CD4-positive, alpha-beta memory T cell (primary cell): ENCODE data around the gene PCP4L1. TPM values are rescaled to one million over a fixed set of nuclear protein-coding genes. Genes with fewer than 3 reads are reported as not detected.

Experiments
- CTCF ChIA-PET: fragments of 350-600 bp; sonication (Branson Sonifier 250); formaldehyde crosslinking; loops from one replicate; lab custom pipeline; 2021; ENCODE audit warnings: inconsistent platforms; ENCODE audit not compliant: partially characterized antibody; lab: Charles Lee
- POLR2A ChIA-PET: fragments of 350-600 bp; sonication (Branson Sonifier 250); formaldehyde crosslinking; loops from one replicate; lab custom pipeline; 2021; ENCODE audit not compliant: partially characterized antibody; lab: Charles Lee
- DNase-seq, 5 donors: peaks; one replicate each; pipeline versions ENCODE4 v3.0.0 to v3.0.0-alpha.2; 2020 to 2022; ENCODE audit warnings: mixed read lengths in 1 of 5
- H3K27ac ChIP-seq: one replicate; pipeline ENCODE4 v1.7.0; 2013; ENCODE audit warnings: low read depth, low read length
- H3K27me3 ChIP-seq: 2 replicates; pipeline ENCODE4 v1.7.0; 2013; ENCODE audit warnings: mild to moderate bottlenecking, low read length, moderate library complexity; ENCODE audit not compliant: insufficient read depth
- H3K36me3 ChIP-seq: 2 replicates; pipeline ENCODE4 v1.7.0; 2013; ENCODE audit warnings: mild to moderate bottlenecking, low read length, moderate library complexity; ENCODE audit not compliant: insufficient read depth
- H3K4me1 ChIP-seq: 2 replicates; pipeline ENCODE4 v1.7.0; 2013; ENCODE audit warnings: mild to moderate bottlenecking, low read length, moderate library complexity; ENCODE audit not compliant: insufficient read depth
- H3K4me3 ChIP-seq, 2 donors: one replicate each; pipeline ENCODE4 v1.7.0; 2013; ENCODE audit warnings: low read length in 2 of 2, mild to moderate bottlenecking in 1 of 2
- H3K9me3 ChIP-seq, 2 donors: one replicate each; pipeline ENCODE4 v1.7.0; 2013; ENCODE audit warnings: low read length in 2 of 2, control low read depth in 1 of 2; ENCODE audit not compliant: control insufficient read depth in 1 of 2
- H3K27ac Mint-ChIP-seq, 7 donors: one replicate each; pipeline ENCODE4 v1.8.0; 2020 to 2021; ENCODE audit warnings: mixed read lengths in 7 of 7, mild to moderate bottlenecking in 6 of 7, inconsistent platforms in 3 of 7, moderate library complexity in 3 of 7
- H3K27me3 Mint-ChIP-seq, 2 donors: one replicate each; pipeline ENCODE4 v1.8.0; 2020 to 2021; ENCODE audit warnings: mixed read lengths in 2 of 2
- H3K36me3 Mint-ChIP-seq, 2 donors: one replicate each; pipeline ENCODE4 v1.8.0; 2020 to 2021; ENCODE audit warnings: mixed read lengths in 2 of 2, inconsistent platforms in 1 of 2, mild to moderate bottlenecking in 1 of 2
- H3K4me1 Mint-ChIP-seq, 4 donors: one replicate each; pipeline ENCODE4 v1.8.0; 2020 to 2021; ENCODE audit warnings: mixed read lengths in 4 of 4, mild to moderate bottlenecking in 1 of 4
- H3K4me3 Mint-ChIP-seq, 8 donors: one replicate each; pipeline ENCODE4 v1.8.0; 2020 to 2021; ENCODE audit warnings: mixed read lengths in 8 of 8, mild to moderate bottlenecking in 7 of 8, moderate library complexity in 6 of 8, inconsistent platforms in 3 of 8
- H3K9me3 Mint-ChIP-seq, 8 donors: one replicate each; pipeline ENCODE4 v1.8.0; 2020 to 2021; ENCODE audit warnings: mixed read lengths in 8 of 8, mild to moderate bottlenecking in 5 of 8, inconsistent platforms in 3 of 8, moderate library complexity in 1 of 8
- intact Hi-C: fragments of 100-400 bp; cut with micrococcal nuclease; formaldehyde crosslinking; loops from one replicate; pipeline ENCODE4 v1.15.1; 2023
- polyA plus RNA-seq, 2 donors: library from polyadenylated mRNA; unstranded; fragments of 300-500 nt; fragmentation: Illumina TruSeq; gene quantifications; one replicate each; pipeline ENCODE4 v1.2.3, GENCODE V29; 2021
- total RNA-seq, 2 experiments: library from RNA; stranded (reverse); gene quantifications; one replicate each; pipeline ENCODE4 v1.2.3, GENCODE V29; 2021

The PCP4L1 gene
- total and polyA plus RNA-seq, 4 experiments from 2014 or later: not detected

GRCh38 chr1:161299347-161299746, 40.8 kb downstream of the PCP4L1 start:
- Histone ChIP-seq H3K36me3 (no peaks in the 10 kb centered on the region), H3K4me3 (no peak overlapping the region), H3K27ac (no peak overlapping the region), H3K27me3 (no peaks in the 10 kb centered on the region), H3K9me3 (no peaks in the 10 kb centered on the region), H3K4me1 (peaks cover 10% of the 10 kb centered on the region)
- H3K36me3 Mint-ChIP-seq: peaks cover 4 to 6% of the 10 kb centered on the region in 2 donors
- CTCF ChIA-PET: no interaction called here
- no peak overlapping the region for H3K27ac Mint-ChIP-seq
- no peaks in the 10 kb centered on the region for H3K27me3 Mint-ChIP-seq
- peaks cover 3 to 17% (median 10%) of the 10 kb centered on the region in 4 donors for H3K4me1 Mint-ChIP-seq
- no peaks in the 10 kb centered on the region for H3K9me3 Mint-ChIP-seq
- no peak for DNase-seq
- POLR2A ChIA-PET: no interaction called here
- no peak overlapping the region for H3K4me3 Mint-ChIP-seq
- intact Hi-C loops: no loop called here

- intact Hi-C loops: no loop called here
- no peak overlapping the region for H3K27ac ChIP-seq
- no peak for DNase-seq
Measured at GRCh38 chr1:161300478-161300877, 41.9 kb downstream of the PCP4L1 start.

GRCh38 chr1:161304927-161305866, 46.7 kb downstream of the PCP4L1 start:
- DNase-seq: peak in 1 of 5 donors; percentile 48
- no peaks in the 10 kb centered on the region for H3K9me3 ChIP-seq

More at GRCh38 chr1:161300478-161300877, 41.9 kb downstream of the PCP4L1 start:
- Mint-ChIP-seq H3K36me3 (peaks cover 6 to 7% of the 10 kb centered on the region in 2 donors), H3K4me1 (peaks cover 12 to 28% (median 18%) of the 10 kb centered on the region in 4 donors), H3K27ac (peak overlapping the region in 2 of 7 donors; percentile 52 to 71), H3K27me3 (no peaks in the 10 kb centered on the region), H3K9me3 (no peaks in the 10 kb centered on the region), H3K4me3 (no peak overlapping the region)
- ChIA-PET POLR2A (no interaction called here), CTCF (interaction anchor here (4.1 kb wide), 1 partner anchor 9 kb away, joined by 25 read pairs; no protein-coding TSS in a partner anchor)
- Histone ChIP-seq H3K4me3 (no peak overlapping the region), H3K9me3 (no peaks in the 10 kb centered on the region), H3K4me1 (peaks cover 21% of the 10 kb centered on the region), H3K27me3 (no peaks in the 10 kb centered on the region), H3K36me3 (no peaks in the 10 kb centered on the region)

GRCh38 chr1:161305867-161306519, 47.4 kb downstream of the PCP4L1 start:
- POLR2A ChIA-PET: interaction anchor here (0.7 to 5.9 kb wide), 19 partner anchors 8 to 260 kb away, joined by 3 to 61 read pairs (median 5); partner anchors contain the start of genes ARHGAP30, B4GALT3, NDUFS2 and PCP4L1
- no peaks in the 10 kb centered on the region for H3K9me3 ChIP-seq
- DNase-seq: peak; percentile 89 to 92 (median 90)
- peaks cover 29% of the 10 kb centered on the region for H3K4me1 ChIP-seq
- no peaks in the 10 kb centered on the region for H3K36me3 ChIP-seq
- intact Hi-C loops: loop anchor here (1.0 to 2.0 kb wide), 4 partner anchors 8 to 103 kb away; partner anchors contain the start of genes NDUFS2 and SDHC
- Mint-ChIP-seq H3K4me3 (peak overlapping the region; percentile 89 to 100 (median 97)), H3K36me3 (peaks cover 4 to 9% of the 10 kb centered on the region in 2 donors), H3K9me3 (no peaks in the 10 kb centered on the region), H3K27ac (peak overlapping the region; percentile 91 to 99 (median 96)), H3K4me1 (peaks cover 17 to 41% (median 29%) of the 10 kb centered on the region in 4 donors), H3K27me3 (no peaks in the 10 kb centered on the region)
- H3K4me3 ChIP-seq: peak overlapping the region; percentile 48 to 86
- H3K27ac ChIP-seq: peak overlapping the region; percentile 77
- H3K27me3 ChIP-seq: no peaks in the 10 kb centered on the region
- CTCF ChIA-PET: interaction anchor here (0.8 to 4.5 kb wide), 15 partner anchors 9 to 140 kb away, joined by 4 to 42 read pairs (median 8); partner anchors contain the start of genes NDUFS2, PPOX, SDHC and TOMM40L

More at GRCh38 chr1:161304927-161305866, 46.7 kb downstream of the PCP4L1 start:
- Histone ChIP-seq H3K36me3 (no peaks in the 10 kb centered on the region), H3K27me3 (no peaks in the 10 kb centered on the region), H3K4me1 (peaks cover 29% of the 10 kb centered on the region), H3K27ac (peak overlapping the region; percentile 77), H3K4me3 (peak overlapping the region; percentile 48 to 86)
- Mint-ChIP-seq H3K27ac (peak overlapping the region in 6 of 7 donors; percentile 92 to 99 (median 96)), H3K4me3 (peak overlapping the region; percentile 89 to 100 (median 97)), H3K4me1 (peaks cover 17 to 41% (median 29%) of the 10 kb centered on the region in 4 donors), H3K27me3 (no peaks in the 10 kb centered on the region), H3K36me3 (peaks cover 7 to 11% of the 10 kb centered on the region in 2 donors), H3K9me3 (no peaks in the 10 kb centered on the region)
- intact Hi-C loops: no loop called here
- POLR2A ChIA-PET: interaction anchor here (0.7 to 5.9 kb wide), 17 partner anchors 9 to 259 kb away, joined by 3 to 61 read pairs (median 5); partner anchors contain the start of genes B4GALT3, NDUFS2, PCP4L1 and PPOX
- CTCF ChIA-PET: interaction anchor here (0.8 to 4.5 kb wide), 14 partner anchors 10 to 139 kb away, joined by 4 to 42 read pairs (median 8); partner anchors contain the start of genes NDUFS2, PPOX, SDHC and TOMM40L

- Histone ChIP-seq H3K27ac (no peak overlapping the region), H3K4me1 (peaks cover 29% of the 10 kb centered on the region), H3K36me3 (no peaks in the 10 kb centered on the region), H3K27me3 (no peaks in the 10 kb centered on the region), H3K9me3 (no peaks in the 10 kb centered on the region), H3K4me3 (no peak overlapping the region)
- H3K27ac Mint-ChIP-seq: peak overlapping the region; percentile 91 to 99 (median 96)
- H3K4me3 Mint-ChIP-seq: peak overlapping the region in 2 of 8 donors; percentile 27 to 67
- intact Hi-C loops: loop anchor here (2.0 kb wide), 2 partner anchors 84 to 104 kb away; partner anchors contain the start of gene NDUFS2
- peak; percentile 4 to 46 (median 20) for DNase-seq
- H3K4me1 Mint-ChIP-seq: peaks cover 17 to 41% (median 29%) of the 10 kb centered on the region in 4 donors
- peaks cover 4 to 9% of the 10 kb centered on the region in 2 donors for H3K36me3 Mint-ChIP-seq
- H3K27me3 Mint-ChIP-seq: no peaks in the 10 kb centered on the region
- H3K9me3 Mint-ChIP-seq: no peaks in the 10 kb centered on the region
- CTCF ChIA-PET: interaction anchor here (0.6 to 4.5 kb wide), 11 partner anchors 12 to 126 kb away, joined by 3 to 42 read pairs (median 8); partner anchors contain the start of gene TOMM40L
- POLR2A ChIA-PET: interaction anchor here (1.6 to 2.8 kb wide), 3 partner anchors 81 to 153 kb away, joined by 6 to 29 read pairs (median 8); partner anchors contain the start of genes TOMM40L and UFC1
Measured at GRCh38 chr1:161307230-161307768, 48.8 kb downstream of the PCP4L1 start.

- Mint-ChIP-seq H3K27ac (peak overlapping the region in 6 of 7 donors; percentile 62 to 95 (median 84)), H3K36me3 (peaks cover 4 to 9% of the 10 kb centered on the region in 2 donors), H3K27me3 (no peaks in the 10 kb centered on the region), H3K4me3 (peak overlapping the region in 2 of 8 donors; percentile 24 to 68), H3K4me1 (peaks cover 17 to 41% (median 29%) of the 10 kb centered on the region in 4 donors), H3K9me3 (no peaks in the 10 kb centered on the region)
- no peaks in the 10 kb centered on the region for H3K9me3 ChIP-seq
- intact Hi-C loops: loop anchor here (2.0 kb wide), 2 partner anchors 83 to 105 kb away; partner anchors contain the start of gene NDUFS2
- no peak overlapping the region for H3K4me3 ChIP-seq
- H3K27me3 ChIP-seq: no peaks in the 10 kb centered on the region
- DNase-seq: no peak
- CTCF ChIA-PET: interaction anchor here (0.5 to 4.5 kb wide), 8 partner anchors 12 to 211 kb away, joined by 3 to 42 read pairs (median 12); partner anchors contain the start of gene TOMM40L
- POLR2A ChIA-PET: no interaction called here
- H3K27ac ChIP-seq: no peak overlapping the region
- no peaks in the 10 kb centered on the region for H3K36me3 ChIP-seq
- peaks cover 29% of the 10 kb centered on the region for H3K4me1 ChIP-seq
Measured at GRCh38 chr1:161307892-161308638, 49.5 kb downstream of the PCP4L1 start.
